Measurements from ENCODE around the gene SUMO4. TPM values are rescaled to one million over a fixed set of nuclear protein-coding genes. Genes with fewer than 3 reads are reported as not detected.

SUMO4 gene
- total RNA-seq, 1 experiment from 2014 or later = 2.9 TPM

- intact Hi-C loops (cut with micrococcal nuclease; ENCODE audit: unreplicated experiment) = loop anchor here (10.0 kb wide), 1 partner anchor 241 kb away; no protein-coding TSS in a partner anchor
- Mint-ChIP-seq H3K27me3 (ENCODE audit: unreplicated experiment) (no peaks in the 10 kb centered on the region), H3K4me1 (ENCODE audit: low read depth, unreplicated experiment) (no peaks in the 10 kb centered on the region), H3K27ac (ENCODE audit: unreplicated experiment) (no peak overlapping the region), H3K9me3 (ENCODE audit: low read depth, unreplicated experiment) (no peaks in the 10 kb centered on the region), H3K4me3 (ENCODE audit: low read depth, unreplicated experiment) (no peak overlapping the region), H3K36me3 (ENCODE audit: insufficient read depth, unreplicated experiment) (no peaks in the 10 kb centered on the region)
- TF ChIP-seq, protein P1, sequence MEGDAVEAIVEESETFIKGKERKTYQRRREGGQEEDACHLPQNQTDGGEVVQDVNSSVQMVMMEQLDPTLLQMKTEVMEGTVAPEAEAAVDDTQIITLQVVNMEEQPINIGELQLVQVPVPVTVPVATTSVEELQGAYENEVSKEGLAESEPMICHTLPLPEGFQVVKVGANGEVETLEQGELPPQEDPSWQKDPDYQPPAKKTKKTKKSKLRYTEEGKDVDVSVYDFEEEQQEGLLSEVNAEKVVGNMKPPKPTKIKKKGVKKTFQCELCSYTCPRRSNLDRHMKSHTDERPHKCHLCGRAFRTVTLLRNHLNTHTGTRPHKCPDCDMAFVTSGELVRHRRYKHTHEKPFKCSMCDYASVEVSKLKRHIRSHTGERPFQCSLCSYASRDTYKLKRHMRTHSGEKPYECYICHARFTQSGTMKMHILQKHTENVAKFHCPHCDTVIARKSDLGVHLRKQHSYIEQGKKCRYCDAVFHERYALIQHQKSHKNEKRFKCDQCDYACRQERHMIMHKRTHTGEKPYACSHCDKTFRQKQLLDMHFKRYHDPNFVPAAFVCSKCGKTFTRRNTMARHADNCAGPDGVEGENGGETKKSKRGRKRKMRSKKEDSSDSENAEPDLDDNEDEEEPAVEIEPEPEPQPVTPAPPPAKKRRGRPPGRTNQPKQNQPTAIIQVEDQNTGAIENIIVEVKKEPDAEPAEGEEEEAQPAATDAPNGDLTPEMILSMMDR (IDR thresholded peaks at IDR 0.05; ENCODE audit: unreplicated experiment) = no peak
- CTCF ChIA-PET = no interaction called here
- BruUV-seq (replicated peaks) = no TSS peak
- DNase-seq = no peak
These were observed 36.0 kb downstream of the SUMO4 start for GRCh38 chr6:149435919-149436586.

DNA sequence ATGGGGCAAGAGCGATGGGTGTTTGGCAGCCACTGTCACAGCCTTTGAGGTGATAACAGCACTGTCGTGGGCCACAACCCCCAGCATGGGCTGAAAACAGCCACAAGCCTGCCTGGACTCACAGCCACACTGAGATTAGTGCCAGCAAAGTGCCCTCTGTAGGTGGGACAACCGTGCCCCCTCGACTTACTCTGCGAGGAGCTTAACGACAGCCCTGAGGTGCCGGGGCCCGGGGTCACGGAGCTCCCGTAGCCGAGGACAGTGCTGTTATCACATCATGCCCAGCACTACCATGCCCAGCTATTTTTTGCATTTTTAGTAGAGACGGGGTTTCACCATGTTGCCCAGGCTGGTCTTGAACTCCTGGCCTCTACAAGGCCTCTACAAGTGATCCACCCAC is 36.6 kb downstream of the SUMO4 start:
- no peaks in the 10 kb centered on the region for H3K4me1 Mint-ChIP-seq (ENCODE audit: low read depth, unreplicated experiment)
- H3K4me3 Mint-ChIP-seq (ENCODE audit: low read depth, unreplicated experiment) = no peak overlapping the region
- H3K27me3 Mint-ChIP-seq (ENCODE audit: unreplicated experiment) = no peaks in the 10 kb centered on the region
- no peaks in the 10 kb centered on the region for H3K9me3 Mint-ChIP-seq (ENCODE audit: low read depth, unreplicated experiment)
- no peak for DNase-seq
- no TSS peak for BruUV-seq (replicated peaks)
- intact Hi-C loops (cut with micrococcal nuclease; ENCODE audit: unreplicated experiment) = loop anchor here (10.0 kb wide), 1 partner anchor 242 kb away; no protein-coding TSS in a partner anchor
- TF ChIP-seq, protein P1 (IDR thresholded peaks at IDR 0.05; ENCODE audit: unreplicated experiment) = no peak
- no peak overlapping the region for H3K27ac Mint-ChIP-seq (ENCODE audit: unreplicated experiment)
- no peaks in the 10 kb centered on the region for H3K36me3 Mint-ChIP-seq (ENCODE audit: insufficient read depth, unreplicated experiment)
- CTCF ChIA-PET = no interaction called here

DNA sequence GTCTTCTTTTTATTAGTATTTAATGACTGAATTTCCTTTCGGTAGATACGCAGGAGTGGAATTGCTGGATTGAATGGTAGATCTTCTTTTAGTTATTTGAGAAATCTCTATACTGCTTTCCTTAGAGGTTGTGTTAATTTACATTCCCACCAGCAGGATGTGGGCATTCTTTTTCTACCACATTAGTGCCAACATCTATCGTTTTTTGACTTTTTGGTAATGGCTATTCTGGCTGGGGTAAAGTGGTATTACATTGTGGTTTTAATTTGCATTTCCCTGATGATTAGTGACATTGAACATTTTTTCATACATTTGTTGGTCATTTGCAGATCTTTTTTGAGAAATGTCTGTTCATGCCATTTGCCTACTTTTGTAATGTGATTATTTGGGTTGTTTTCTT is 37.1 kb downstream of the SUMO4 start:
- Mint-ChIP-seq H3K27me3 (ENCODE audit: unreplicated experiment) (no peaks in the 10 kb centered on the region), H3K4me1 (ENCODE audit: low read depth, unreplicated experiment) (no peaks in the 10 kb centered on the region), H3K36me3 (ENCODE audit: insufficient read depth, unreplicated experiment) (no peaks in the 10 kb centered on the region), H3K4me3 (ENCODE audit: low read depth, unreplicated experiment) (no peak overlapping the region), H3K27ac (ENCODE audit: unreplicated experiment) (no peak overlapping the region), H3K9me3 (ENCODE audit: low read depth, unreplicated experiment) (no peaks in the 10 kb centered on the region)
- BruUV-seq (replicated peaks) = no TSS peak
- intact Hi-C loops (cut with micrococcal nuclease; ENCODE audit: unreplicated experiment) = loop anchor here (10.0 kb wide), 1 partner anchor 242 kb away; no protein-coding TSS in a partner anchor
- CTCF ChIA-PET = no interaction called here
- DNase-seq = no peak
- TF ChIP-seq, protein P1 (IDR thresholded peaks at IDR 0.05; ENCODE audit: unreplicated experiment) = no peak

DNA sequence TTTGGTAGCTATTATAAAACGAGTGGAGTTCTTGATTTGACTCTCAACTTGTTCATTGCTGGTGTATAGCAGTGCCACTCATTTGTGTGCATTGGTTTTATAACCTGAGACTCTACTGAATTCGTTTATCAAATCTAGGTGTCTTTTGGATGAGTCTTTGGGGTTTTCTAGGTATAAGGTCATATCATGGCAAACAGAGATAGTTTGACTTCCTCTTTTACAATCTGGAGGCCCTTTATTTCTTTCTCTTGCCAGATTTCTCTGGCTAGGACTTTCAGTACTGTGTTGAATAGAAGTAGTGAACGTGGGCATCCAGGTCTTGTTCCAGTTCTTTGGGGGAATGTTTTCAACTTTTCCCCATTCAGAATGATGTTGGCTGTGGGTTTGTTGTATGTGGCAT is 38.8 kb downstream of the SUMO4 start:
- Mint-ChIP-seq H3K36me3 (ENCODE audit: insufficient read depth, unreplicated experiment) (no peaks in the 10 kb centered on the region), H3K4me3 (ENCODE audit: low read depth, unreplicated experiment) (no peak overlapping the region), H3K4me1 (ENCODE audit: low read depth, unreplicated experiment) (no peaks in the 10 kb centered on the region), H3K9me3 (ENCODE audit: low read depth, unreplicated experiment) (no peaks in the 10 kb centered on the region), H3K27me3 (ENCODE audit: unreplicated experiment) (no peaks in the 10 kb centered on the region), H3K27ac (ENCODE audit: unreplicated experiment) (no peak overlapping the region)
- CTCF ChIA-PET = no interaction called here
- intact Hi-C loops (cut with micrococcal nuclease; ENCODE audit: unreplicated experiment) = loop anchor here (10.0 kb wide), 1 partner anchor 244 kb away; no protein-coding TSS in a partner anchor
- DNase-seq = no peak
- no TSS peak for BruUV-seq (replicated peaks)
- TF ChIP-seq, protein P1 (IDR thresholded peaks at IDR 0.05; ENCODE audit: unreplicated experiment) = no peak
